DND-41 (cell line): ENCODE data around the gene MED25.

Experiments
- CTCF ChIP-seq: IDR thresholded peaks from 2 replicates; pipeline ENCODE4 v1.5.1; 2012; ENCODE audit warnings: borderline replicate concordance, low read length, moderate library complexity, mild to moderate bottlenecking; ENCODE audit not compliant: poor library complexity, severe bottlenecking; ENCODE audit errors: extremely low read depth
- EZH2 ChIP-seq: IDR thresholded peaks from 3 replicates; pipeline ENCODE4 v1.6.1; 2012; ENCODE audit warnings: borderline replicate concordance, low read depth, mild to moderate bottlenecking, moderate library complexity, low read length, inconsistent platforms; ENCODE audit not compliant: severe bottlenecking

- no peak for TF ChIP-seq CTCF
- no peak for TF ChIP-seq EZH2
These were observed 60.0 kb downstream of the MED25 start for GRCh38 chr19:49877879-49878743.
